Neuron (in vitro differentiated cells): Measurements from ENCODE around the gene ADAM30.

Experiments
- H2AFZ ChIP-seq: one replicate; pipeline ENCODE4 v1.6.1; 2013; ENCODE audit warnings: low read depth, mild to moderate bottlenecking, inconsistent platforms, low read length, moderate library complexity
- H3K27me3 ChIP-seq: one replicate; pipeline ENCODE4 v1.6.1; 2013; ENCODE audit warnings: low read length; ENCODE audit not compliant: insufficient read depth
- H3K36me3 ChIP-seq: one replicate; pipeline ENCODE4 v1.6.1; 2013; ENCODE audit warnings: low read length; ENCODE audit not compliant: insufficient read depth
- H3K4me1 ChIP-seq: one replicate; pipeline ENCODE4 v1.6.1; 2013; ENCODE audit warnings: low read length; ENCODE audit not compliant: insufficient read depth
- H3K4me3 ChIP-seq: 2 replicates; pipeline ENCODE4 v1.5.1; 2013; ENCODE audit warnings: mild to moderate bottlenecking, low read length, moderate library complexity
- H3K9me3 ChIP-seq: one replicate; pipeline ENCODE4 v1.6.1; 2013; ENCODE audit warnings: low read length

The ADAM30 gene

GRCh38 chr1:119918301-119918700 lies 22.0 kb upstream of the ADAM30 start:
- Histone ChIP-seq H3K9me3 (peaks cover 3% of the 10 kb centered on the region), H2AFZ (no peak overlapping the region), H3K4me3 (no peak overlapping the region), H3K27me3 (no peaks in the 10 kb centered on the region), H3K36me3 (peaks cover 94% of the 10 kb centered on the region), H3K4me1 (no peaks in the 10 kb centered on the region)

- H3K4me1 ChIP-seq: no peaks in the 10 kb centered on the region
- no peaks in the 10 kb centered on the region for H3K27me3 ChIP-seq
- peaks cover 89% of the 10 kb centered on the region for H3K36me3 ChIP-seq
- peaks cover 3% of the 10 kb centered on the region for H3K9me3 ChIP-seq
- no peak overlapping the region for H2AFZ ChIP-seq
- no peak overlapping the region for H3K4me3 ChIP-seq
Measured at GRCh38 chr1:119917304-119918055, 21.2 kb upstream of the ADAM30 start.

- H2AFZ ChIP-seq: no peak overlapping the region
- no peaks in the 10 kb centered on the region for H3K4me1 ChIP-seq
- peaks cover 70% of the 10 kb centered on the region for H3K36me3 ChIP-seq
- no peak overlapping the region for H3K4me3 ChIP-seq
- H3K9me3 ChIP-seq: peaks cover 3% of the 10 kb centered on the region
- H3K27me3 ChIP-seq: no peaks in the 10 kb centered on the region
Measured at GRCh38 chr1:119915517-119915916, 19.2 kb upstream of the ADAM30 start.

- H3K36me3 ChIP-seq: peaks cover 57% of the 10 kb centered on the region
- no peaks in the 10 kb centered on the region for H3K27me3 ChIP-seq
- H2AFZ ChIP-seq: no peak overlapping the region
- H3K9me3 ChIP-seq: peaks cover 3% of the 10 kb centered on the region
- H3K4me3 ChIP-seq: no peak overlapping the region
- H3K4me1 ChIP-seq: no peaks in the 10 kb centered on the region
Measured at GRCh38 chr1:119914071-119914470, 17.8 kb upstream of the ADAM30 start.

- no peak overlapping the region for H3K4me3 ChIP-seq
- peaks cover 3% of the 10 kb centered on the region for H3K9me3 ChIP-seq
- H3K4me1 ChIP-seq: no peaks in the 10 kb centered on the region
- H3K27me3 ChIP-seq: no peaks in the 10 kb centered on the region
- no peak overlapping the region for H2AFZ ChIP-seq
- H3K36me3 ChIP-seq: peaks cover 46% of the 10 kb centered on the region
Measured at GRCh38 chr1:119912963-119913362, 16.6 kb upstream of the ADAM30 start.

GRCh38 chr1:119911775-119912174 lies 15.5 kb upstream of the ADAM30 start:
- Histone ChIP-seq H2AFZ (no peak overlapping the region), H3K4me1 (no peaks in the 10 kb centered on the region), H3K9me3 (peaks cover 3% of the 10 kb centered on the region), H3K36me3 (peaks cover 35% of the 10 kb centered on the region), H3K4me3 (no peak overlapping the region), H3K27me3 (no peaks in the 10 kb centered on the region)

- no peak overlapping the region for H3K4me3 ChIP-seq
- no peaks in the 10 kb centered on the region for H3K4me1 ChIP-seq
- peaks cover 3% of the 10 kb centered on the region for H3K9me3 ChIP-seq
- H3K36me3 ChIP-seq: peaks cover 24% of the 10 kb centered on the region
- no peaks in the 10 kb centered on the region for H3K27me3 ChIP-seq
- H2AFZ ChIP-seq: no peak overlapping the region
Measured at GRCh38 chr1:119910618-119911017, 14.3 kb upstream of the ADAM30 start.

GRCh38 chr1:119909890-119910596 lies 13.7 kb upstream of the ADAM30 start:
- Histone ChIP-seq H3K9me3 (no peaks in the 10 kb centered on the region), H2AFZ (no peak overlapping the region), H3K4me1 (no peaks in the 10 kb centered on the region), H3K27me3 (no peaks in the 10 kb centered on the region), H3K4me3 (no peak overlapping the region), H3K36me3 (peaks cover 18% of the 10 kb centered on the region)

- H2AFZ ChIP-seq: no peak overlapping the region
- H3K27me3 ChIP-seq: no peaks in the 10 kb centered on the region
- H3K4me3 ChIP-seq: no peak overlapping the region
- H3K36me3 ChIP-seq: peaks cover 5% of the 10 kb centered on the region
- no peaks in the 10 kb centered on the region for H3K9me3 ChIP-seq
- no peaks in the 10 kb centered on the region for H3K4me1 ChIP-seq
Measured at GRCh38 chr1:119908661-119909060, 12.3 kb upstream of the ADAM30 start.

GRCh38 chr1:119906927-119907652 lies 10.8 kb upstream of the ADAM30 start:
- Histone ChIP-seq H2AFZ (no peak overlapping the region), H3K9me3 (no peaks in the 10 kb centered on the region), H3K27me3 (peaks cover 3% of the 10 kb centered on the region), H3K36me3 (no peaks in the 10 kb centered on the region), H3K4me3 (no peak overlapping the region), H3K4me1 (no peaks in the 10 kb centered on the region)

- Histone ChIP-seq H3K27me3 (peaks cover 3% of the 10 kb centered on the region), H3K9me3 (no peaks in the 10 kb centered on the region), H3K36me3 (no peaks in the 10 kb centered on the region), H2AFZ (no peak overlapping the region), H3K4me3 (no peak overlapping the region), H3K4me1 (no peaks in the 10 kb centered on the region)
Measured at GRCh38 chr1:119903443-119903835, 7.1 kb upstream of the ADAM30 start.

GRCh38 chr1:119902775-119903442 lies 6.6 kb upstream of the ADAM30 start:
- H3K27me3 ChIP-seq: peaks cover 3% of the 10 kb centered on the region
- H3K9me3 ChIP-seq: no peaks in the 10 kb centered on the region
- no peak overlapping the region for H3K4me3 ChIP-seq
- H2AFZ ChIP-seq: no peak overlapping the region
- no peaks in the 10 kb centered on the region for H3K36me3 ChIP-seq
- H3K4me1 ChIP-seq: no peaks in the 10 kb centered on the region
